HG03039 (cell line): ENCODE measurements around the gene ADAM20.
"Not testable (repeated sequence)": the region's sequence is repeated elsewhere in the genome, so short reads cannot be mapped to it uniquely, and the experiment has no call there.

Source experiments
- ATAC-seq: cut with Tn5 transposase; IDR thresholded peaks from one replicate; pipeline ENCODE4 v1.9.1; 2021; ENCODE audit warnings: mild to moderate bottlenecking, moderate library complexity; ENCODE audit not compliant: unreplicated experiment

Gene ADAM20

GRCh38 chr14:70534904-70535303 is at the start of gene ADAM20:
Gene ADAM20 (minus strand): TSS chr14:70535004. CDS start chr14:70524757, 10,247 bp downstream.
- no peak for ATAC-seq

DNA sequence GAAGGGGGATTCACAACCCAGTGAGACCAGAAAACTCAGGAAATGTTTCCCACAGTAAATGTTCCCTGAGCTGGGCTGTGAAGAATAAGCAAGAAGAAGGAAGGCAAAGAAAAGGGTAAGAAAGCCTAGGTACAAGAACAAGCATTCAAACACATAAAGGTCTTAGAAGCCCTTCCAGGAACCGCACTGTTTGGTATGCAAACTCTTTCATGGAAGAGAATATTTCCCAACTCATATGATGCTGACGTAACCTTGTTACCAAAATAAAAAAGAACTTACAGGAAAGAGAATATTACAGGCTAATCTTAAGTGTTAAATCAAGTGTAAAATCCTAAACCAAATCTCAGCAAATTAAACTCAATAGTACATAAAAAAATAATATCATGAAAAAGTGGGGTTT is 42.1 kb upstream of the ADAM20 start:
- ATAC-seq: no peak

DNA sequence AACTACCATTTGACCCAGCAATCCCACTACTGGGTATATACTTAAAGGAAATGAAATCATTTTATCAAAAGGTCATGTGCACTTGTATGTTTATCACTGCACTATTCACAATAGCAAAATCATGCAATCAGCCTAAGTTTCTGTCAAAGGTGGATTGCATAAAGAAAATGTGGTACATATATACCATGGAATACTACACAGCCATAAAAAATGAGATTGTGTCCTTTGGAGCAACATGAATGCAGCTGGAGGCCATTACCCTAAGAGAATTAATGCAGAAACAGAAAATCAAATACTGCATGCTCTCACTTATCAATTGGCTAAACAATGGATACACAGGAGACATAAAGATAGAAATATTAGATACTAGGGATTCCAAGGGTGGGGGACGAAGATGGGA is 38.2 kb upstream of the ADAM20 start:
- ATAC-seq: no peak

DNA sequence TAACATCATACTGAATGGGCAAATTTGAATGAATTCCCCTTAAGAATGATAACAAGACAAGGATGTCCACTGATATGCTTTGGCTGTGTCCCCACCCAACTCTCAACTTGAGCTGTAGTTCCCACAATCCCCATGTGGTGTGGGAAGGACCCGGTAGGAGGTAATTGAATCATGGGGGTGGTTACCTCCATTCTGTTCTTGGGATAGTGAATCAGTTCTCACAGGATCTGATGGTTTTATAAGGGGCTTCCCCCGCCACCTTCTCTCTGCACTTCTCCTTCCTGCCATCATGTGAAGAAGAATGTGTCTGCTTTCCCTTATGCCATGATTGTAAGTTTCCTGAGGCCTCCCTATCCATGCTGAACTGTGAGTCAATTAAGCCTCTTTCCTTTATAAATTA is 36.3 kb upstream of the ADAM20 start:
- no peak for ATAC-seq

- ATAC-seq: no peak
Measured at GRCh38 chr14:70567791-70568190, 33.0 kb upstream of the ADAM20 start.

DNA sequence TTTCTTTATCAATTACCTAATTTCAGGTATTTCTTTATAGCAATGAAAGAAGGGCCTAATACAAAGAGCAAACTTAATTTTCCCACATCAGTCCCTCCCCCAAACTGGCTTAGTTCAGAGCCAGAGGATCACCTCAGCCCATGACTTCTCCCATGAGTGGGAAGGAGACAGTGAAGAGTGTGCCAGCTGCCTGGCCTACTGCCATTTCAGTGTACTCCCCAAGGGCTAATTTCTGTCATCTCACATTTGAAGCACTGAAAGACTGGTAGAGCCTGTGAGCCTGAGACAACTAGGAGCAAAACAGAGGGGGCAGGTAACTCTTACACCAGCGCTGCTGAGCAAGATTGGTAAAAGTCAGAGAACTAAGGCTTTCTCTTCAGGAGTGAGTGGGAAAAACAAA is 29.1 kb upstream of the ADAM20 start:
- no peak for ATAC-seq

- ATAC-seq: no peak
Measured at GRCh38 chr14:70563417-70563816, 28.6 kb upstream of the ADAM20 start.

- ATAC-seq: no peak
Measured at GRCh38 chr14:70558356-70558755, 23.6 kb upstream of the ADAM20 start.

DNA sequence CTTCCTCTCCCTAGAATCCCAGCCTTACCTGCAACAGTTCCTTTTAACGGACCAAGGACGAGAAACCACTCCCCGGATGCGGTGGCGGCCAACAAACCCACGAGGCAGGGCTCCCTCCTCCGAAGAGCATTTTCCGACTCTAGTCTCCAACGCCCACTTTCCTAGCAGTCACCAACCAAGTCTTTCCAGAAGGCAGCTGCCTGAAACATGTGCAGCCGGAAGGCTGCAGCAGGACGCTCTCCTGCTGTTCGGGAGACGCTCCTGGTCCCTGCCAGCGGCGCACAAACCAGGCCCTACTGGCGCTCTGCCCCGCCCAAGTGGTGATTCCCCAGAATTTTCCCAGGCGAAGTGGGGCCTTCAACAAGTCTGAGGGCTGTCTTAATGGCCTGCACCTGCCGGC is 21.1 kb upstream of the ADAM20 start:
- ATAC-seq: no peak

GRCh38 chr14:70538087-70538486 is 3.3 kb upstream of the ADAM20 start:
- ATAC-seq: no peak

GRCh38 chr14:70536830-70537229 is 2.0 kb upstream of the ADAM20 start:
- ATAC-seq: no peak

DNA sequence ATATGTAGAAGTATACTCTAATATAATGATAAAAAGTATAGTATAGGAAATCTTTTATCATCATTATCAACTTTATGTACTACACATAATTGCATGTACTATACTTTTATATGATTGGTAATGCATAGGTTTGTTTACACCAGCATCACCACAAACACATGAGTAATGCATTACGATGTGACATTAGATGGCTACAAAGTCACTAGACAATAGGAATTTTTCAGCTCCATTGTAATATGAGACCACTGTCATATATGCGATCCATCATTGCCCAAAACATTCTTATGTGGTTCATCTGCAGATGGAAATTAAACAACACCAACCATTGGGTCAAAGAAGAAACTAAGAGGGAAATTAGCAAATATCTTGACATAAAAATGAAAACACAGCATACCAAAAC is 4.4 kb downstream of the ADAM20 start:
- no peak for ATAC-seq

DNA sequence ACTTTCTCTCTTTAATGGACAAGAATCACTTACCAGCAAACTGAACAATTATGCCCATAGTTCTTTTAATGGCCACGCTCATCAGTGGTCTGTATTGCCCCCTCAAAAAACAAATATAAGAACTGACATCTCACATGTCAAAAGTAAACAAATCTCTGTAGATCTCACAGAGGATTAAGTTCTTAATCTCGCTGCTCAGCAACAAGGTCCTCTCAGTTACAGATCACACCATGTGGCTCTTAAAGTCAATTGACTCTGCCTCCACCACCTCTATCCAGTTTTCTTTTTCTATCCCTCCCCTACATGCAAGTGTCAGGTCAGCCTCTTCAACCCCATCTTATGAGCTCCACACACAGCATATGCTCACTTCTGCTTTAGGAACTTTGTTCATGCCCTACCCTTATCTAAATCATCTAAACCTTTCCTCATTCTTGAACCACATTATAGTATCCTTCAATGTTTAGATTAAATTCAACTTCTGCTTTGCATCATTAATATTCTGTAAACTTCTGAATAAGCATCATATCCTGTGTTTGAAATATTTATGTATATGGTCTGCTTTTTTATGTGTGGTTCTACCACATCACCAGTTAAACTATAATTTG is 7.2 kb downstream of the ADAM20 start:
- ATAC-seq: no peak

GRCh38 chr14:70525691-70526090 is 9.1 kb downstream of the ADAM20 start:
- ATAC-seq: no peak

GRCh38 chr14:70515811-70516210 is 19.0 kb downstream of the ADAM20 start:
- ATAC-seq: no peak

DNA sequence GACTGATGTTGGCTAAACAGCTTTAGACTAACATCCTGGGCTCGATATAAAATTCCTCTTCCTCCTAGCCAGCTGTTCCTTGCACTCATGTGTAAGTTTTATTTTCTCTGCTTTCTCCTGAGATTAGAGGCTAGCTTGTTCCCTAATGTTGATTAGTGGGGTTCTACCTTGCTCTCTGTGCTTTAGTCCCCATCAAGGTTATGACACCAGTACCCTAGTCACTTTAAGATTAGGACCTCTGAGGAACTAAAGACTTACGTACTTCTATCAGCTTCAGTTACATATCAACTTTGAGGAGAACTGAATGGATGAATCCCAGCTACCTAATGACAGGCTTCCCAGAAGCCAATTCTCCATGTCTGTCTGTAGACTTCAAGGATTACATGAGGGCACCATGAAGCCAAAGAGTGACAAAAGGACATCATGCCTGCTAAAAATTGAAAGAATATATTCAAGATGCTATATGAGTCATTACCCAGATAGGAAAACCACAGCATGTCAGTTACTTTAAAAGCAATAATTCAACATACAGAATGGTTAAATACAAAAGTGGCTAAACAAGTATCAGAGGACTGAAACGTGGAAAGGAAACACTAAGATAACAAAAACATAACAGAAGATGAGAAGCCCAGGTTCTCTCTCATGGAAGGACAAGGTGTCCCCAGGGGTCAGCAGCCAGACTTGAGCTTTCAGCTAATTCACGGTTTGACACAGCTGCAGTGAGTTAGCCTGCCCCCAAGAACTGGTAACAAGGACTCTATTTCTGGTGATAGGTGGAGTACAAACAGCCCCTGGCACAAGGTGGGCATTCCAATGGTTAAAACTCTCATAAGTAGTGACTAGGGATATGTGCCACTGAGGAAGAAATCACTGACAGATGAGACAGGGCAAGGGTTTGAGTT is 20.4 kb downstream of the ADAM20 start:
- no peak for ATAC-seq

DNA sequence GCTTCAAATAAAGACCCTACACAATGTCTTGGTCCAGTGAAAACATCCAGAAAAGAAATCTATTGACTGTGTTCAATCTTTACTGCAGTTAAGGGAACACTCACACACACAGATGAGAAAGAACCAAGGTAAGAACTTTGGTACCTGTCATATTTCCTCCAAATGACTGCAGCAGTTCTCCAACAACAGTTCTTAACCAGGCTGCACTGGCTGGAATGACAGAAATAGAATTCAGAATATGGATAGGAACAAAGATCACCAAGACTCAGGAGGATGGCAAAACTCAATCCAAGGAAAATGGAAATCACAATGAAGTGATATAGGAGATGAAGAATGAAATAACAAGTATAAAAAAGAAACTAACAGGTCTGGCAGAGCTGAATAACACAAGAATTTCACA is 36.6 kb downstream of the ADAM20 start:
- no peak for ATAC-seq

DNA sequence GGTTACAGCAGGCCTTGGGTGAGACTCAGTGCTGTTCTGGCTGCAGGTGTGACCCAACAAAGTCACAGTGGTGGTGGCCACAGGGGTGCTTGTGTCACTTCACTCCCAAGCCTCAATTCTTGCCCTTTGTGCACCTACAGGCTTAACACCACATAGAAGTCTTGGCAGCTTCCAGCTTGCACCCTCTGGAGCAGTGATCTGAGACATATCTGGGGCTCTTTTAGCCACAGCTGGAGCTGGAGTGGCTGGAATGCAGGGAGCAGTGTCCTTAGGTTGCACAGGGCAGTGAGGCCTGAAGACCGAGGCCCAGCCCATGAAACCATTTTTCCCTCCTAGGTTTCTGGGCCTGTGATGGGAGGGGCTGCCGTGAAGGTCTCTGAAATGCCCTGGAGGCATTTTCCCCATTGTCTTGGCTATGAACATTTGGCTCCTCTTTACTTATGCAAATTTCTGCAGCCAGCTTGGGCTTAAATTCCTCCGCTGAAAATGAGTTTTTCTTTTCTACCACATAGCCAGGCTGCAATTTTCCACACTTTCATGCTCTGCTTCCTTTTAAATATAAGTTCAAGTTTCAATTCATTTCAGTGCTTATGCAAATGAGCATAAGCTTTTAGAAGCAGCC is 45.1 kb downstream of the ADAM20 start:
- ATAC-seq: no peak

DNA sequence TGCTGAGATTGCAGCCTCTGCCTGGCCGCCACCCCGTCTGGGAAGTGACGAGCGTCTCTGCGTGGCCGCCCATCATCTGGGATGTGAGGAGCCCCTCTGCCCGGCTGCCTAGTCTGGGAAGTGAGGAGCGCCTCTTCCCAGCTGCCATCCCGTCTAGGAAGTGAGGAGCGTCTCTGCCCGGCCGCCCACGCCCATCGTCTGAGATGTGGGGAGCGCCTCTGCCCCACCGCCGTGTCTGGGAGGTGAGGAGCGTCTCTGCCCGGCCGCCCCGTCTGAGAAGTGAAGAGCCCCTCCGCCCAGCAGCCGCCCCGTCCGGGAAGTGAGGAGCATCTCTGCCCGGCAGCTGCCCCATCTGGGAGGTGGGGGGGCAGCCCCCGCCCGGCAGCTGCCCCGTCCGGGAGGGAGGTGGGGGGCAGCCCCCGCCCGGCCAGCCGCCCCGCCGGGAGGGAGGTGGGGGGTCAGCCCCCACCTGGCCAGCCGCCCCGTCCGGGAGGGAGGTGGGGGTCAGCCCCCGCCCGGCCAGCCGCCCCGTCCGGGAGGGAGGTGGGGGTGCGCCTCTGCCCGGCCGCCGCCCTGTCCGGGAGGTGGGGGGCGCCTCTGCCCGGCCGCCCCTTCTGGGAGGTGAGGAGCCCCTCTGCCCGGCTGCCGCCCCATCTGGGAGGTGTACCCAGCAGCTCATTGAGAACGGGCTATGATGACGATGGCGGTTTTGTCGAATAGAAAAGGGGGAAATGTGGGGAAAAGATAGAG is 57.3 kb downstream of the ADAM20 start:
- ATAC-seq: not testable (repeated sequence)

DNA sequence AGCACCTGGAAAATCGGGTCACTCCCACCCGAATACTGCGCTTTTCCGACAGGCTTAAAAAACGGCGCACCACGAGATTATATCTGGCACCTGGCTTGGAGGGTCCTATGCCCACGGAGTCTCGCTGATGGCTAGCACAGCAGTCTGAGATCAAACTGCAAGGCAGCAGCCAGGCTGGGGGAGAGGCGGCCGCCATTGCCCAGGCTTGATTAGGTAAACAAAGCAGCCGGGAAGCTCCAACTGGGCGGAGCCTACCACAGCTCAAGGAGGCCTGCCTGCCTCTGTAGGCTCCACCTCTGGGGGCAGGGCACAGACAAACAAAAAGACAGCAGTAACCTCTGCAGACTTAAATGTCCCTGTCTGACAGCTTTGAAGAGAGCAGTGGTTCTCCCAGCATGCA is 59.3 kb downstream of the ADAM20 start:
- not testable (repeated sequence) for ATAC-seq

GRCh38 chr14:70473825-70474224 is 61.0 kb downstream of the ADAM20 start:
- no peak for ATAC-seq
